ENCODE data around the gene MLST8. TPM values are rescaled to one million over a fixed set of nuclear protein-coding genes. Genes with fewer than 3 reads are reported as not detected.
"Not testable (repeated sequence)": the region's sequence is repeated elsewhere in the genome, so short reads cannot be mapped to it uniquely, and the experiment has no call there.

MLST8 gene
- total RNA-seq, 1 donor from 2014 or later = 15.3 TPM

DNA sequence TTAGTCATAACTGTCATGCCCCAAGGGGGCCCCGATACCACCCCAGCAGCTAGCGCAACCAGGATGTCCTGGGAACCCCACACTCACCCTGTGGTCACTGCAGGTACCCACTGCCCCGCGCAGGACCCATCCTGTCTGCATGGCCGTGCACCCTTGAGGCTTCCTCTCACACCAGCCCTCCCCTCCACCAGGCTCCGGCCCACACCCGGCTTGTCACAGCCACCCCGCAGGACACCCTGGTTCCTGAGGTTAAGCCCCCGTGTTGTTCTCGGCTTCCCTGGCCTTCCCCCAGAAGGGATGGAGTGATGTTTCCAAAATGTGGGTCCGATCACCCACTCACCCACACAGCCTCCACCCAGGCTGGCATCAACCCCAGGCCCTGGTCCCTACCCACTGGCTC lies 38.5 kb downstream of the MLST8 start:
- no peak for DNase-seq (ENCODE audit: low read depth in 2 of 2)

GRCh38 chr16:2244301-2244700 lies 39.0 kb downstream of the MLST8 start:
- DNase-seq (ENCODE audit: low read depth in 2 of 2) = no peak

- no peak for DNase-seq (ENCODE audit: low read depth in 2 of 2)
Observed at GRCh38 chr16:2244926-2245795, 39.9 kb downstream of the MLST8 start.

- DNase-seq (ENCODE audit: low read depth in 2 of 2) = no peak
Observed at GRCh38 chr16:2246301-2246885, 41.1 kb downstream of the MLST8 start.

DNA sequence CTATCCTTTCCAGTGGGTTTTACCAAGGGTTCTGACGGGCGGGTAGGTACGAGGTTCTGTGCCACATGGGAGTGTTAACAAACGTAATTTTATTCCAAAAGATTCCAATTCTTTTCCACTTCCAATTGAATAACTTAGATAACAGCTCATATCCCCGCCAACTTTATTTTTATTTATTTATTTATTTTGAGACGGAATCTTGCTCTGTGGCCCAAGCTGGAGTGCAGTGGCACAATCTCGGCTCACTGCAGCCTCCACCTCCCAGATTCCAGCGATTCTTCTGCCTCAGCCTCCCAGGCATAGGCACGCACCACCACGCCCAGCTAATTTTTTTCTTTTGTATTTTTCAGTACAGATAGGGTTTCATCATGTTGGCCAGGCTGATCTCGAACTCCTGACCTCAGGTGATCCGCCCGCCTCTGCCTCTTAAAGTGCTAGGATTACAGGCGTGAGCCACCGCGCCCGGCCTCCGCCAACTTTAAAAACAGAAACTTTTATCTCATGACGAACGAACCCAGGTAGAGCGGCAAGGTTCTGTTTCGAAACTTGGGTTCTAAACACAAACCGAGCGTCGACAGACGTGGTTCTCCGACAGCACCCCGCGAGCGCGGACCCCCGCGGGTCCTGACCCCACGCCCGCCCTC lies 45.5 kb downstream of the MLST8 start:
- peak in 1 of 2 donors; percentile 37 for DNase-seq (ENCODE audit: low read depth in 2 of 2)

- DNase-seq (ENCODE audit: low read depth in 2 of 2) = peak; percentile 75 to 93
Observed at GRCh38 chr16:2251296-2252111, 46.2 kb downstream of the MLST8 start, which contains the start of gene ECI1. TSS of gene ECI1 (minus strand) at chr16:2251587. CDS start at chr16:2251566, 21 bp downstream.

- no peak for DNase-seq (ENCODE audit: low read depth in 2 of 2)
Observed at GRCh38 chr16:2252806-2253148, 47.5 kb downstream of the MLST8 start.

- no peak for DNase-seq (ENCODE audit: low read depth in 2 of 2)
Observed at GRCh38 chr16:2253293-2253692, 48.0 kb downstream of the MLST8 start.

- DNase-seq (ENCODE audit: low read depth in 2 of 2) = no peak
Observed at GRCh38 chr16:2256531-2257140, 51.4 kb downstream of the MLST8 start.

DNA sequence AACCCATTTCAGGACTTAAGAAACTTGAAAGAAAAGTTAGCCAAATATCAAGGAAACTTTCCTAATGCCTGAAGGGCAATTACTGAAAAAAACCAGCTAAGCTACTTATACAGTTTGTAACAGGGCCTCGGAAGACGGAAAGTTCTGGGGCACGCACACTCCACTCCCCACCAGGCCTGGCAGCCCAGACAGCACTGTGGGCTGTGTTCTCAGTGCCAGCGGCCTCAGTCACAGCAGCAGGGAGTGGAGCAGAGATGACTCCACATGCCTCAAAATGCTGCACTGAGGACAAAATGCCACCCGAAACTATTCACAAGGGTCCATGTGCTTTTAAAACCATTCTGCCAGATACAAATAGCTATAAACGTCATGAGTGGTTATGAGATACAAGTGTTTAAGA lies 52.5 kb downstream of the MLST8 start:
- DNase-seq (ENCODE audit: low read depth in 2 of 2) = no peak

- DNase-seq (ENCODE audit: low read depth in 2 of 2) = not testable (repeated sequence)
Observed at GRCh38 chr16:2258530-2258929, 53.3 kb downstream of the MLST8 start.

Other genes with a start within 250 kb of the MLST8 start
- gene NDUFB10, start 245.9 kb upstream of the MLST8 start, total RNA-seq = 137 and 147 TPM in 2 replicates
- 2,692 and 2,867 TPM in 2 replicates for gene RPS2, start 240.6 kb upstream of the MLST8 start, total RNA-seq
- not detected in 2 replicates for gene RNF151, start 238.6 kb upstream of the MLST8 start, total RNA-seq
- gene TBL3, start 233.4 kb upstream of the MLST8 start, total RNA-seq = 31.7 and 41.5 TPM in 2 replicates
- 0.13 TPM in 1 of 2 replicates, not detected in the other for gene NOXO1, start 224.0 kb upstream of the MLST8 start, total RNA-seq
- gene GFER, start 221.3 kb upstream of the MLST8 start, total RNA-seq = 9.7 and 10.3 TPM in 2 replicates
- 1.3 and 1.5 TPM in 2 replicates for gene SYNGR3, start 215.5 kb upstream of the MLST8 start, total RNA-seq
- 9.2 and 12.9 TPM in 2 replicates for gene ZNF598, start 195.6 kb upstream of the MLST8 start, total RNA-seq
- 0.25 and 1.3 TPM in 2 replicates for gene NPW, start 185.7 kb upstream of the MLST8 start, total RNA-seq
- gene NHERF2, start 178.6 kb upstream of the MLST8 start, total RNA-seq = 48.5 and 64.6 TPM in 2 replicates
- gene NTHL1, start 157.6 kb upstream of the MLST8 start, total RNA-seq = 22.4 and 39.3 TPM in 2 replicates
- gene TSC2, start 157.5 kb upstream of the MLST8 start, total RNA-seq = 23.6 and 36.4 TPM in 2 replicates
- gene PKD1, start 69.6 kb upstream of the MLST8 start, total RNA-seq = 20.8 and 35.7 TPM in 2 replicates
- gene RAB26, start 56.8 kb upstream of the MLST8 start, total RNA-seq = 0.51 and 0.77 TPM in 2 replicates
- gene TRAF7, start 49.7 kb upstream of the MLST8 start, total RNA-seq = 64.6 and 88.1 TPM in 2 replicates
- gene CASKIN1, start 8.8 kb upstream of the MLST8 start, total RNA-seq = under 0.01 and 0.13 TPM in 2 replicates
- gene BRICD5, start 5.4 kb downstream of the MLST8 start, total RNA-seq = 1.3 and 1.7 TPM in 2 replicates
- 11.8 and 12.5 TPM in 2 replicates for gene PGP, start 9.4 kb downstream of the MLST8 start, total RNA-seq
- 22.2 and 26.3 TPM in 2 replicates for gene E4F1, start 18.1 kb downstream of the MLST8 start, total RNA-seq
- 0.25 and 0.26 TPM in 2 replicates for gene DNASE1L2, start 31.0 kb downstream of the MLST8 start, total RNA-seq
- 31.8 and 36.2 TPM in 2 replicates for gene ECI1, start 46.1 kb downstream of the MLST8 start, total RNA-seq
- gene RNPS1, start 62.7 kb downstream of the MLST8 start, total RNA-seq = 37.2 and 60.6 TPM in 2 replicates
- 21.4 and 30.3 TPM in 2 replicates for gene ABCA3, start 135.3 kb downstream of the MLST8 start, total RNA-seq
- gene CCNF, start 224.0 kb downstream of the MLST8 start, total RNA-seq = 16.4 and 26.7 TPM in 2 replicates

All from dermis microvascular lymphatic vessel endothelial cell (primary cell).